ENCODE results near the gene SPATS2L. TPM values are rescaled to one million over a fixed set of nuclear protein-coding genes. Genes with fewer than 3 reads are reported as not detected.

SPATS2L gene
- total RNA-seq (2014; rRNA removed), result 236 and 275 TPM in 2 replicates
- polyA plus RNA-seq (2012), result 163 TPM

GRCh38 chr2:200306196-200306930, at the start of gene SPATS2L:
SPATS2L (plus strand) TSS chr2:200306693; CDS start chr2:200389245, 82,552 bp downstream.
- peak; percentile 91 for DNase-seq (ENCODE audit: low read depth)

GRCh38 chr2:200257570-200257969, 48.9 kb upstream of the SPATS2L start:
- DNase-seq (ENCODE audit: low read depth), result no peak

GRCh38 chr2:200258081-200258480, 48.4 kb upstream of the SPATS2L start:
- no peak for DNase-seq (ENCODE audit: low read depth)

GRCh38 chr2:200258881-200259576, 47.5 kb upstream of the SPATS2L start:
- DNase-seq (ENCODE audit: low read depth), result no peak

GRCh38 chr2:200259577-200259957, 46.9 kb upstream of the SPATS2L start:
- DNase-seq (ENCODE audit: low read depth), result no peak

GRCh38 chr2:200262047-200262446, 44.4 kb upstream of the SPATS2L start:
- DNase-seq (ENCODE audit: low read depth), result no peak

GRCh38 chr2:200263279-200263678, 43.2 kb upstream of the SPATS2L start:
- no peak for DNase-seq (ENCODE audit: low read depth)

- DNase-seq (ENCODE audit: low read depth), result no peak
Measured at GRCh38 chr2:200264631-200265030, 41.9 kb upstream of the SPATS2L start.

- no peak for DNase-seq (ENCODE audit: low read depth)
Measured at GRCh38 chr2:200266406-200266805, 40.1 kb upstream of the SPATS2L start.

- DNase-seq (ENCODE audit: low read depth), result no peak
Measured at GRCh38 chr2:200267350-200267749, 39.1 kb upstream of the SPATS2L start.

- DNase-seq (ENCODE audit: low read depth), result no peak
Measured at GRCh38 chr2:200270732-200271131, 35.8 kb upstream of the SPATS2L start.

- DNase-seq (ENCODE audit: low read depth), result no peak
Measured at GRCh38 chr2:200272320-200272719, 34.2 kb upstream of the SPATS2L start.

- peak; percentile 63 for DNase-seq (ENCODE audit: low read depth)
Measured at GRCh38 chr2:200274116-200275075, 32.1 kb upstream of the SPATS2L start.

GRCh38 chr2:200275295-200276013, 31.0 kb upstream of the SPATS2L start:
- DNase-seq (ENCODE audit: low read depth), result peak; percentile 48

- DNase-seq (ENCODE audit: low read depth), result no peak
Measured at GRCh38 chr2:200276472-200276871, 30.0 kb upstream of the SPATS2L start.

- DNase-seq (ENCODE audit: low read depth), result no peak
Measured at GRCh38 chr2:200278694-200279316, 27.7 kb upstream of the SPATS2L start.

GRCh38 chr2:200279857-200280256, 26.6 kb upstream of the SPATS2L start:
- DNase-seq (ENCODE audit: low read depth), result no peak

- no peak for DNase-seq (ENCODE audit: low read depth)
Measured at GRCh38 chr2:200286578-200286977, 19.9 kb upstream of the SPATS2L start.

- DNase-seq (ENCODE audit: low read depth), result peak; percentile 31
Measured at GRCh38 chr2:200288670-200289429, 17.6 kb upstream of the SPATS2L start.

GRCh38 chr2:200296118-200296517, 10.4 kb upstream of the SPATS2L start:
- DNase-seq (ENCODE audit: low read depth), result no peak

Data from LHCN-M2 (cell line).